SK-N-MC (cell line): Measurements from ENCODE around the gene SMPD3.

Source experiments
- EZH2 ChIP-seq: fragments of 200-600 bp; sonication (generic); IDR thresholded peaks from one replicate; pipeline ENCODE4 v1.6.1; 2017; ENCODE audit warnings: antibody characterized with exemption
- POLR2AphosphoS5 ChIP-seq: IDR thresholded peaks from 2 replicates; pipeline ENCODE4 v1.6.1; 2012; ENCODE audit warnings: mild to moderate bottlenecking, low read depth, low read length, borderline replicate concordance

DNA sequence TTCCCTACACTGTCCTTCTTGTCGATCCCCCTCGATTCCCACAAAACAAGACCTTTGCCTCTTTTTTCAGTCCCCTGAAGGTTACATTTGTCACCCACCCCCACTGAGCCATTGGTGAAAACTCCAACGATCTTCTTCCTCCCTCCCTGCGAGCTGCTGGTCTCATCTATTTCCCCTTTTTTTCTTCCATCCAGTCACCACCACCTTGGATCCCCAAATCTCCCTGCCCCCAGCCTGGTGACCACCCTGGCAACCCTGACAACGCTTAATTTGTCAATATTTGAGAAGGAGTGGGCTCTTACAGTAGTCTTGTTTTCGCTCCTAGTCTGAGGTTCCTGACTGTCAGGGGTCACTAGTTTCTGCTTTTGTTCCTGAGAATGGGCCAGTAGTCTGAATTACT lies 62.9 kb downstream of the SMPD3 start:
- TF ChIP-seq POLR2AphosphoS5: no peak
- no peak for TF ChIP-seq EZH2
